ENCODE data around the gene SLC16A5. TPM values are rescaled to one million over a fixed set of nuclear protein-coding genes. Genes with fewer than 3 reads are reported as not detected.

SLC16A5 gene
- total RNA-seq, 1 experiment from 2014 or later = 70.2 TPM

- DNase-seq = no peak
- Histone ChIP-seq H3K36me3 (ENCODE audit: low read depth) (peaks cover 18% of the 10 kb centered on the region), H4K20me1 (ENCODE audit: insufficient read depth) (no peaks in the 10 kb centered on the region), H3F3A (ENCODE audit: insufficient read depth, low read depth) (no peaks in the 10 kb centered on the region; the same call in 1 of the 2 replicates), H3K9me3 (ENCODE audit: insufficient read depth, low read depth) (no peaks in the 10 kb centered on the region), H2AFZ (no peak overlapping the region), H3K9me2 (ENCODE audit: insufficient read depth) (no peaks in the 10 kb centered on the region), H3K27me3 (ENCODE audit: insufficient read depth, low read depth) (no peaks in the 10 kb centered on the region), H3K4me3 (no peak overlapping the region), H3K4me2 (no peak overlapping the region), H3K27ac (no peak overlapping the region), H3K4me1 (replicated peaks; ENCODE audit: insufficient read depth) (no peaks in the 10 kb centered on the region), H3K79me2 (ENCODE audit: low read depth) (no peaks in the 10 kb centered on the region)
- no peak for TF ChIP-seq EZH2 (IDR thresholded peaks at IDR 0.05; ENCODE audit: low read depth)
- TF ChIP-seq CTCF (conservative IDR thresholded peaks at IDR 0.05) = no peak
- intact Hi-C loops (cut with micrococcal nuclease; ENCODE audit: unreplicated experiment) = no loop called here
- ChIA-PET CTCF (no interaction called here), POLR2A (ENCODE audit: unreplicated experiment) (interaction anchor here (0.6 kb wide), 1 partner anchor 41 kb away, joined by 6 read pairs; no protein-coding TSS in a partner anchor)
- no TSS peak for BruUV-seq (replicated peaks)
Observed at GRCh38 chr17:75063201-75063600, 24.6 kb upstream of the SLC16A5 start.

- intact Hi-C loops (cut with micrococcal nuclease; ENCODE audit: unreplicated experiment) = no loop called here
- H3K36me3 ChIP-seq (ENCODE audit: low read depth) = peaks cover 18% of the 10 kb centered on the region
- POLR2A ChIA-PET (ENCODE audit: unreplicated experiment) = no interaction called here
Observed at GRCh38 chr17:75063626-75064025, 24.1 kb upstream of the SLC16A5 start.

GRCh38 chr17:75064040-75064439 lies 23.7 kb upstream of the SLC16A5 start:
- no peak overlapping the region for H3K27ac ChIP-seq
- BruUV-seq (replicated peaks) = no TSS peak

More at GRCh38 chr17:75063626-75064025, 24.1 kb upstream of the SLC16A5 start:
- H4K20me1 ChIP-seq (ENCODE audit: insufficient read depth) = no peaks in the 10 kb centered on the region
- H3K4me1 ChIP-seq (replicated peaks; ENCODE audit: insufficient read depth) = no peaks in the 10 kb centered on the region
- DNase-seq = no peak
- no peak overlapping the region for H3K27ac ChIP-seq
- no peaks in the 10 kb centered on the region for H3K27me3 ChIP-seq (ENCODE audit: insufficient read depth, low read depth)
- no peaks in the 10 kb centered on the region for H3K9me3 ChIP-seq (ENCODE audit: insufficient read depth, low read depth)
- no peak overlapping the region for H3K4me3 ChIP-seq
- no peaks in the 10 kb centered on the region; the same call in 1 of the 2 replicates for H3F3A ChIP-seq (ENCODE audit: insufficient read depth, low read depth)
- BruUV-seq (replicated peaks) = no TSS peak
- CTCF ChIA-PET = no interaction called here
- H3K4me2 ChIP-seq = no peak overlapping the region
- TF ChIP-seq CTCF (conservative IDR thresholded peaks at IDR 0.05) = no peak
- no peak for TF ChIP-seq EZH2 (IDR thresholded peaks at IDR 0.05; ENCODE audit: low read depth)
- H2AFZ ChIP-seq = no peak overlapping the region
- no peaks in the 10 kb centered on the region for H3K9me2 ChIP-seq (ENCODE audit: insufficient read depth)
- H3K79me2 ChIP-seq (ENCODE audit: low read depth) = no peaks in the 10 kb centered on the region

More at GRCh38 chr17:75064040-75064439, 23.7 kb upstream of the SLC16A5 start:
- no peaks in the 10 kb centered on the region for H3K79me2 ChIP-seq (ENCODE audit: low read depth)
- no peaks in the 10 kb centered on the region for H4K20me1 ChIP-seq (ENCODE audit: insufficient read depth)
- no peak overlapping the region for H2AFZ ChIP-seq
- H3F3A ChIP-seq (ENCODE audit: insufficient read depth, low read depth) = no peaks in the 10 kb centered on the region; the same call in 1 of the 2 replicates
- H3K4me3 ChIP-seq = no peak overlapping the region
- no peaks in the 10 kb centered on the region for H3K4me1 ChIP-seq (replicated peaks; ENCODE audit: insufficient read depth)
- POLR2A ChIA-PET (ENCODE audit: unreplicated experiment) = no interaction called here
- H3K27me3 ChIP-seq (ENCODE audit: insufficient read depth, low read depth) = no peaks in the 10 kb centered on the region
- H3K36me3 ChIP-seq (ENCODE audit: low read depth) = peaks cover 18% of the 10 kb centered on the region
- no peak for DNase-seq
- no peak overlapping the region for H3K4me2 ChIP-seq
- intact Hi-C loops (cut with micrococcal nuclease; ENCODE audit: unreplicated experiment) = no loop called here
- H3K9me2 ChIP-seq (ENCODE audit: insufficient read depth) = no peaks in the 10 kb centered on the region
- no peaks in the 10 kb centered on the region for H3K9me3 ChIP-seq (ENCODE audit: insufficient read depth, low read depth)
- TF ChIP-seq CTCF (conservative IDR thresholded peaks at IDR 0.05) (no peak), EZH2 (IDR thresholded peaks at IDR 0.05; ENCODE audit: low read depth) (no peak)
- CTCF ChIA-PET = no interaction called here

All from PC-9 (cell line).